Stimulated activated CD4-positive, alpha-beta T cell treated with anti-CD3 and anti-CD28 coated beads, Interleukin-2, amount 100 ng/mL, for 24 hours (primary cell): ENCODE data around the gene ZYX.
A peak's percentile ranks its signal among the peaks of the same experiment; 100 is the strongest.

Source experiments
- DNase-seq, 2 donors: peaks; one replicate each; pipeline ENCODE4 v3.0.0-alpha.2; 2020

Gene ZYX

GRCh38 chr7:143363016-143363937, 17.9 kb upstream of the ZYX start:
- no peak for DNase-seq

- no peak for DNase-seq
Observed at GRCh38 chr7:143367972-143368371, 13.2 kb upstream of the ZYX start.

GRCh38 chr7:143368387-143368786, 12.8 kb upstream of the ZYX start:
- no peak for DNase-seq

- no peak for DNase-seq
Observed at GRCh38 chr7:143369678-143370651, 11.2 kb upstream of the ZYX start.

- DNase-seq, result peak; percentile 48 to 50
Observed at GRCh38 chr7:143372070-143372469, 9.1 kb upstream of the ZYX start.

- no peak for DNase-seq
Observed at GRCh38 chr7:143373255-143373794, 7.8 kb upstream of the ZYX start.

GRCh38 chr7:143374561-143374960, 6.6 kb upstream of the ZYX start:
- no peak for DNase-seq

GRCh38 chr7:143375298-143376034, 5.7 kb upstream of the ZYX start:
- no peak for DNase-seq

GRCh38 chr7:143376396-143376795, 4.7 kb upstream of the ZYX start:
- DNase-seq, result no peak

GRCh38 chr7:143379611-143380259, 1.4 kb upstream of the ZYX start:
- no peak for DNase-seq

- DNase-seq, result peak; percentile 90 to 91
Observed at GRCh38 chr7:143380260-143380645, 892 bp upstream of the ZYX start.

- DNase-seq, result peak in 1 of 2 donors; percentile 35
Observed at GRCh38 chr7:143381427-143382125, 431 bp downstream of the ZYX start.

GRCh38 chr7:143382126-143382790, 1.1 kb downstream of the ZYX start:
- no peak for DNase-seq

GRCh38 chr7:143382791-143383641, 1.9 kb downstream of the ZYX start:
- DNase-seq, result no peak

- no peak for DNase-seq
Observed at GRCh38 chr7:143383642-143383957, 2.5 kb downstream of the ZYX start.

- no peak for DNase-seq
Observed at GRCh38 chr7:143384148-143384547, 3.0 kb downstream of the ZYX start.

- no peak for DNase-seq
Observed at GRCh38 chr7:143384661-143385631, 3.8 kb downstream of the ZYX start.

- DNase-seq, result peak in 1 of 2 donors; percentile 21
Observed at GRCh38 chr7:143385891-143386781, 5.0 kb downstream of the ZYX start.
